KG1 (cell line): ENCODE data around the gene NRF1.

Source experiments
- DNase-seq: peaks from one replicate; lab custom pipeline; 2025; lab: John Stamatoyannopoulos, UW

The NRF1 gene

GRCh38 chr7:129804111-129804889 lies 192.8 kb downstream of the NRF1 start:
- no peak for DNase-seq

GRCh38 chr7:129804890-129805719 lies 193.6 kb downstream of the NRF1 start:
- no peak for DNase-seq
